Measurements from ENCODE around the gene FBXL17.
A peak's percentile ranks its signal among the peaks of the same experiment; 100 is the strongest.

FBXL17 gene

DNA sequence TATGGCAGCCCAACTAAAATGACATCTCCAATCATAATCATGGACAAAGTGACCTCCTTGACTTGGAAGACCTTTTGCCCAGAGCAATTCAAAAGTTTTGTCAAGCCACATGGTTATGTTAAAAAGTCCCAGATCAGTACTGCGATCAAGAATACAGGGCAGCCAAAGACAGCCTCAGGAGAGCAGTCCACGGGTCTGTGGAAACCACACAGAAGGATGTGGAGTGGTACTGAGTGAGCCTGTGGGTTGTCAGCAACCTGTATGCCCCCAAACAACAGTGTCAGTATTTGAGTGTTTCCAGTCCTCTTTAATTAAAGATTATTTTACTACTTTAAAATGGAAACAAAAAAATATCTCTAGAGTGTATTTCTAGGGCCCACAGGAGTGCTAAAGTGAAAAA lies 365.8 kb downstream of the FBXL17 start:
- Mint-ChIP-seq H3K27ac (no peak overlapping the region), H3K4me1 (ENCODE audit: low read depth) (peaks cover 7% of the 10 kb centered on the region), H3K36me3 (ENCODE audit: low read depth) (no peaks in the 10 kb centered on the region), H3K27me3 (ENCODE audit: low read depth) (no peaks in the 10 kb centered on the region), H3K4me3 (no peak overlapping the region), H3K9me3 (no peaks in the 10 kb centered on the region)
- no peak for DNase-seq (ENCODE audit: low spot score)

DNA sequence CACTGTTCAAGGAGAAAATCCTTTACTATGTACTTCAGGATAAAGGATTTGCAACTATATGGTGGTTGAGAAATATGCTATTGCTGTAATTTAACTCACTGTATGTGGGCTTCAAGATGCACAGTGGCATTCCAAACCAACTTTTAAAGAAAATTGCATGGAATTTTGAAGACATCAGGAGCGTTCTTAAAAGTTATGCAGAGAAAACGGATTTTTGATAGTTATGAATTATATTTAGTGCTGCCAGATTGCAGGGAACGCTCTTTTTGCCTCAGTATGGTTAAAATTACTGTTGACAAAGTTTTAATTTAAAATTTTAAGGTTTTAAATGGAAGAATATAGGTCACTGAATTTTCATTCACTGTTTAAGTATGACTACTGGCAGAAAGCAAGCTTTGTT lies 375.1 kb downstream of the FBXL17 start:
- no peak for DNase-seq (ENCODE audit: low spot score)
- Mint-ChIP-seq H3K27me3 (ENCODE audit: low read depth) (no peaks in the 10 kb centered on the region), H3K36me3 (ENCODE audit: low read depth) (no peaks in the 10 kb centered on the region), H3K4me3 (no peak overlapping the region), H3K9me3 (no peaks in the 10 kb centered on the region), H3K27ac (no peak overlapping the region), H3K4me1 (ENCODE audit: low read depth) (peaks cover 13% of the 10 kb centered on the region)

DNA sequence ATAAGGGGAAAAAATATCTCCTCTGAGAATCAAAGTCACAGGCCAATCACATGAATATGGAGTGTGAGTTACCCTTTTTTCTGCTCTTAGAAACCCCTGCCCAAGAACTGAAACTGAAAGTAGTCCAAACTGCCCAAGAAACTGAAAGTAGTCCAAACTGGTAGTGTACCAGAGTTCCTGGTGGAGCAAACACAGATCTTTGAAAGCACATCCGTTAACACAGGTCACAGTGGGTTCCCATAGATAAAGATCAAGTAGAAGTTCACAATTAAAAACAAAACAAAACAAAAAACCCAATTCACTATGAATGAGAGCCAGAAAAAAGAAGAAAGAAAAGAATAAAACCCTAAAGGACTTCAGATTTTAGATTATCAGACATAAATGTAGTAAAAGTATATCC lies 378.7 kb downstream of the FBXL17 start:
- Mint-ChIP-seq H3K36me3 (ENCODE audit: low read depth) (no peaks in the 10 kb centered on the region), H3K27me3 (ENCODE audit: low read depth) (no peaks in the 10 kb centered on the region), H3K4me1 (ENCODE audit: low read depth) (peaks cover 13% of the 10 kb centered on the region), H3K4me3 (peak overlapping the region; percentile 60), H3K27ac (peak overlapping the region; percentile 77), H3K9me3 (no peaks in the 10 kb centered on the region)
- peak; percentile 10 for DNase-seq (ENCODE audit: low spot score)

DNA sequence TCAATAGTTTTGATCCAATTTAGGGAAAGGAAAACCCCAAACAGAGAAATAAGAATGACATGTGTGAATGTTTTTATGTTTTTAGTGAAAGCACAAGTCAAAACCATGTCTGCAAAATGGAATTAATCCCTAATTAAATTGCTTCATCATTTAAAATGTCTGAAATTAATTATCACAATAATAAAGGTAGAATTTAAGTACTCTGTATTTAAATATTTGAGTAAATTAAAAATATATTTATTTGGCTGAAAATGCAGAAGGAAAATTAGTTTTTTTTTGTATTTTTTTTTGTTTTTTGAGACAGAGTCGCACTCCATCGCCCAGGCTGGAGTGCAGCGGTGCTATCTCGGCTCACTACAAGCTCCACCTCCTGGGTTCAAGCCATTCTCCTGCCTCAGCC lies 380.7 kb downstream of the FBXL17 start:
- Mint-ChIP-seq H3K9me3 (no peaks in the 10 kb centered on the region), H3K4me3 (no peak overlapping the region), H3K27ac (no peak overlapping the region), H3K4me1 (ENCODE audit: low read depth) (peaks cover 16% of the 10 kb centered on the region), H3K27me3 (ENCODE audit: low read depth) (no peaks in the 10 kb centered on the region), H3K36me3 (ENCODE audit: low read depth) (no peaks in the 10 kb centered on the region)
- no peak for DNase-seq (ENCODE audit: low spot score)

DNA sequence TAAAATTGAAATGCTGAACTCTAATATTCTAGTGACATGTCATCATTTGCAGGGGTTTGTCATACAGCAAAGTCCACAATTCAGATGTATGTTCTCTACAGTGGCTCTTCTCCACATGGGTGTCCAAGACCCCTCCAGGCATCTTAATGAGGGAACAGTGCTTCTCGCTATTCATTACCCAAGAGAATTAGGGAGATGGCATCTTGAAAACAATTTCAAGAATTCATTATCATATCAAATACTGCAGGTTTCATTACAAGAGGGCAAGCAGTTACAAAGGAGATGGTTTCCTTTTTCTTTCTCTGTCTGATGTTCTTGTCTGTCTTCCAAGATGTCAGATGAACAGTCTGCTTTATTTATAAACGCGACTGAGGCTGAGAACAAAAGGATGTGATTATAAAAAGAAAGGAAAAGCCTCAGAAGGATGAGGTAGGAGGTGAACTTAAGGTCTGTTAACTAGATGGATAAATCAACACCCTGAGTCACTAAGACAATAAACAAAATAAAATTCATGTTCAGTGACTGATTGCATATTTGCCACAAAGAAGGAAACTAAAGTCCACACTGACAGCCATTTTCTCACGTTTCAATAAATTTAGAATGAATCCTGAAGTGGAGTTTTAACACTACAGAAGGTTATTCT lies 384.4 kb downstream of the FBXL17 start:
- no peaks in the 10 kb centered on the region for H3K36me3 Mint-ChIP-seq (ENCODE audit: low read depth)

DNA sequence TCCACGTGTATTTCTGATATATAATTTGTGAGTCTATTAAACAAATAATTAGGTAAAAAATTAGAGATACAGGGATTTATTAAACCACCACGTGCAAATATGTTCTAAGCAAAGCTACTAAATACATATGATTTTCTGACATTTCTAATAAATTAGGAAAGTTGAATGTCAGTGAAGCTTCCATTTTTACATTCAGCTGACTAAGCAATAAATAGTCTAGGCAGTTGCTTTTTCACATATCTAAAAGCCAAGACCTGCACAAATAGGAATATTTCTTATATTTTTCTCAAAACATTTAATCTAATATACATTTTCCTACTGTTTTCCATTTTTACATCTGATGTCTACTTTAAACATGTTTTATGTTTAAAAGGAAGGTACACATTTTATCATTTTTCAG lies 388.6 kb downstream of the FBXL17 start:
- no peak overlapping the region for H3K4me3 Mint-ChIP-seq
- no peaks in the 10 kb centered on the region for H3K36me3 Mint-ChIP-seq (ENCODE audit: low read depth)
- H3K9me3 Mint-ChIP-seq, result no peaks in the 10 kb centered on the region
- no peak for DNase-seq (ENCODE audit: low spot score)
- no peaks in the 10 kb centered on the region for H3K27me3 Mint-ChIP-seq (ENCODE audit: low read depth)
- H3K27ac Mint-ChIP-seq, result no peak overlapping the region
- H3K4me1 Mint-ChIP-seq (ENCODE audit: low read depth), result peaks cover 15% of the 10 kb centered on the region

More for the DNA sequence above, 384.4 kb downstream of the FBXL17 start:
- H3K9me3 Mint-ChIP-seq, result no peaks in the 10 kb centered on the region
- no peak for DNase-seq (ENCODE audit: low spot score)
- H3K27ac Mint-ChIP-seq, result no peak overlapping the region
- H3K4me3 Mint-ChIP-seq, result no peak overlapping the region
- H3K4me1 Mint-ChIP-seq (ENCODE audit: low read depth), result peaks cover 3% of the 10 kb centered on the region
- H3K27me3 Mint-ChIP-seq (ENCODE audit: low read depth), result no peaks in the 10 kb centered on the region

DNA sequence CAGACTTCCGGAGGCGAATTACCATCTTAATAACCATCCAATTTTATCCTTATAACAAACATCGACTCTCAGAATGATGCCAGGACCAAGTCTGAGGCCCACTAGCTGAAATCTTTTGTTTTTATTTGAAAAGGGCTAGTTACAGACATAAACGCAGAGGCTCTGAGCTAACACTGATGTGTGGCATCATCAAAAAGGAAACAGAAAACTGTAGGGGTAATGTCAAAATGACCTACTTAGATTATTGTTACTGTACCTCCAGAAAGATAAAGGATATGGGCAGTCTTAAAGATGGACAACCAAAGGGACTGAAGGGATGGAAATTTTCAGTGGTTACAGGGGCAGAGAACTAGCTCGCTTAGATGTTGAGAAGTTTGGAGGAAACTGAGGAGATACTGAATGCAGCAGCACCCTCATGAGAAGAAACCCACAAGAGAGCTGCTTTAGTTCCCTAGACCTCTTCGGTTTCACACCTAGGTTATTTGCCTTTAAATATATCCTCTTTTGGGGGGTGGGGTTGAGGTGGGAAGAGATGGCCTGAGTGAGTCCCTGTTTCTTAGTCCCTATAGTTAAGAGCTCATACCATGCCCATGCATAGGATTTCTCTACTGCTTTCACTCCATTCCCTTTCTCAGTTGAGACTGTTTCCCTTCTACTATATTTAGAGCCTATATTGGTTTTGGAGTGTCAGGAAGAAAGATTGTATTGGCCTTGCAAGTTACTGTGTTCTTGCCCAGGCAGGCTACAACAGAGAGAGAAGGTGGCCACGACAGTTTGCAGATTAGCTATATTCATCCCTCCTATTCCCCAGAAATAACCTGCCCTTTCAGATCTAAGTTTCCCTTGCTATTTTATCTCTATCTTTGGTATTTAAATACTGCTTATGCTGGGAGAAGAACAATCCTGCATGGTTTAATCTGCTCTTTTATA lies 390.8 kb downstream of the FBXL17 start:
- H3K27me3 Mint-ChIP-seq (ENCODE audit: low read depth), result no peaks in the 10 kb centered on the region
- peaks cover 13% of the 10 kb centered on the region for H3K4me1 Mint-ChIP-seq (ENCODE audit: low read depth)
- DNase-seq (ENCODE audit: low spot score), result no peak
- no peaks in the 10 kb centered on the region for H3K36me3 Mint-ChIP-seq (ENCODE audit: low read depth)
- no peaks in the 10 kb centered on the region for H3K9me3 Mint-ChIP-seq
- peak overlapping the region; percentile 22 for H3K27ac Mint-ChIP-seq
- H3K4me3 Mint-ChIP-seq, result no peak overlapping the region

DNA sequence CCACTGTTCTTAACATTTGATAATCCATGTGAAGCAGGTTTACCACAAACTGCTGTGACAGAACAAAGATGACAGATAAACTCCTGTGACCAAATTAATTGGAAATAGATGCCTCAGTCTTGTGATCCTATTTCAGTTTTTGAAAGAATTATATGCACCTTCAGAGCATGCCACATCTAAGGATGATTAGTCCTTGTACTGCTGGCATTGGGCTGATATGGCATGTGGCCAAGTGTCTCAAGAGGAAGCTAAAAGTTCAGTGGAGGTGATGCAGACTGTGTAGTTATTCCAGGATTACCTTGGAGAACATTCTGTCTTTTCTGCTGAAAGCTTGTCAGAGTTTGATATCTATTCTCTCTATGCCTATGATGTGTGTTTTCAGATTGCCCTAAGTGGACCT lies 396.8 kb downstream of the FBXL17 start:
- peaks cover 32% of the 10 kb centered on the region for H3K4me1 Mint-ChIP-seq (ENCODE audit: low read depth)
- H3K27me3 Mint-ChIP-seq (ENCODE audit: low read depth), result peaks cover 4% of the 10 kb centered on the region
- H3K9me3 Mint-ChIP-seq, result no peaks in the 10 kb centered on the region
- H3K36me3 Mint-ChIP-seq (ENCODE audit: low read depth), result no peaks in the 10 kb centered on the region
- H3K4me3 Mint-ChIP-seq, result no peak overlapping the region
- no peak for DNase-seq (ENCODE audit: low spot score)
- no peak overlapping the region for H3K27ac Mint-ChIP-seq

DNA sequence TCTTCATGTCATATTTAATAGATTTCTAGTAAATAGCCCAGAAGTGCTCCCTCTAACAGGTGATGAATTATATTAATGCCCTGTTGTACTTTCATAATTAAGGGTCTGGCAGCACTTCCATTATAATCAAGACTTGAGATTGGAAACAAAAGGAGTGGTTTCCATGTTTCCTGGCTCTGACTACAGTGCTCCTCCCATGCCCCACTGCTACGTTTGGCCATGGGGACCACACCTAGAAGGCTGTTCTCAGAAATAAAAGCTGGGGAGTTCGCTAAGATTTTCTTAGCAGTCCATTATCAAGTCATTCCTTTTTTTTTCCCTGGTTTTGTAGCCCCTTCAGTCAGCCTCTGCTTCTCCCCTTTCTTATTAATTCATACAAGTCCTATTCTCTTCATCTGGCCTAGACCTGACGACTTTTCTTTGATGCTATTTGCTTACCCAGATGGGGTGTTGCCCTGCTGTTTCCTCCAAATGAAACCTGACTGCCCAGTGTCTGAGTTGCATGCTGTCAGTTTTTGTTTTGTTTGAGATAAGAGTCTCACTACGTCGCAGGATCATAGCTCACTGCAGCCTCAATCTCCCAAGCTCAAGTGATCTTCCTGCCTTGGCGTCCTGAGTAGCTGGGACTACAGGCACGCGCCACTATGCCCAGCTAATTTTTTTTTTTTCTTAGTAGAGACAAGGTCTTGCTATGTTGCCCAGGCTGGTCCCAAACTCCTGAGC lies 399.0 kb downstream of the FBXL17 start:
- Mint-ChIP-seq H3K27ac (no peak overlapping the region), H3K4me1 (ENCODE audit: low read depth) (peaks cover 45% of the 10 kb centered on the region), H3K9me3 (no peaks in the 10 kb centered on the region), H3K27me3 (ENCODE audit: low read depth) (peaks cover 4% of the 10 kb centered on the region), H3K4me3 (no peak overlapping the region), H3K36me3 (ENCODE audit: low read depth) (peaks cover 3% of the 10 kb centered on the region)
- DNase-seq (ENCODE audit: low spot score), result no peak

DNA sequence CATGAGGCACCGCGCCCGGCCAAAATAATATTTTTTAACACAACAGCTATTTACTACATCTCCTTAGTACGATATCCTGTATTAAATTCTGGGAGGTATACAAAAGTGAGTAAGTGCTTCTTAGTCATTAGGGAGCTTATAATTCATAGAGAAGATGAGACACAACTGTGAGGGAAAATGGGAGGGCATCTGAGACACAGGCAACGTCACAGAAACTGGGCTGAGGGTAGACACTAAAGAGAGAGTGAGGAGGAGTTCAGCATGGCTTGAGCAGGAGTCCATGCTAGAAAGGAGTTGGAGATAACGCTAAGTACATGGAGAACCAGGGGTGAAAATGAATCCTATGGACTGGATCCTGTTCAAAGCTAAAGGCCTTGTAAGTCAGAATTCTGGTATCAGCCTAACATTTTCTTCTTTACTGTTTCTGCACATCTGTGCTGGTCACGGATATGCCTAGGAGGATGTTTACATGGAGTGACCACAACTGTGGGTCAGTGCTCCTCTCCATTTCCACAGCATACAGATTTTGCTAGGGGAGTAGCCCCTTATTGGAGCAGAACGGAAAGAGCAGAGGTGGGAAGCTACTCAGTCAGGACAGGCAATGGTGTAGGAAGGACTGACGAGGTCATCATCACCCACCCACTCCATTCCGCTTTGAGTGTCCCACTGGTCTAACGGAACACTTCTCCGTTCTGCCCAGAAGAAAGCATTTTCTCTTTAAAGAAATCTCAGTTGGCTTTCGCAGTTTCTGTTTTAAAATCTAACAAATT lies 400.8 kb downstream of the FBXL17 start:
- Mint-ChIP-seq H3K4me1 (ENCODE audit: low read depth) (peaks cover 53% of the 10 kb centered on the region), H3K27ac (peak overlapping the region; percentile 3), H3K4me3 (no peak overlapping the region), H3K27me3 (ENCODE audit: low read depth) (peaks cover 4% of the 10 kb centered on the region), H3K36me3 (ENCODE audit: low read depth) (peaks cover 3% of the 10 kb centered on the region), H3K9me3 (no peaks in the 10 kb centered on the region)
- DNase-seq (ENCODE audit: low spot score), result no peak

DNA sequence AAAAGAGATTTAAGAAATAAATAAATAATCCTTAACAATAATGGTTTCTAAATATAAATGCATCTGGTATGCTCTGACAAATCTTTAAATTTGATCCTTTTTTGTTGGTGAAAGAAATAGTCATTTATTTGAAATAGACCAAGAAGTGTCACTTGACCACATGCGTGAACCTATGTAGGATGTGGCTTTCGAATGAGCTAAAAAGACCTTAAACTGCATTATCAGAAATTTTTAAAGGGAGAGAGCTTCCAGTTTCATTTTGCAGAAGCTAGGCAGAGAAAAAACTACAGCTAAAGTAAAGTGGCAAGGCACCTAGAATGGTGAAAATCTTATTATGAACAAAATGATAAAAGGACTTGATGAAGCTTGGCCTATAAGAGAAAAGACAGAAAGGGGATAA lies 402.0 kb downstream of the FBXL17 start:
- H3K9me3 Mint-ChIP-seq, result no peaks in the 10 kb centered on the region
- no peak for DNase-seq (ENCODE audit: low spot score)
- no peaks in the 10 kb centered on the region for H3K27me3 Mint-ChIP-seq (ENCODE audit: low read depth)
- H3K36me3 Mint-ChIP-seq (ENCODE audit: low read depth), result peaks cover 3% of the 10 kb centered on the region
- peaks cover 46% of the 10 kb centered on the region for H3K4me1 Mint-ChIP-seq (ENCODE audit: low read depth)
- H3K27ac Mint-ChIP-seq, result peak overlapping the region; percentile 50
- peak overlapping the region; percentile 47 for H3K4me3 Mint-ChIP-seq

DNA sequence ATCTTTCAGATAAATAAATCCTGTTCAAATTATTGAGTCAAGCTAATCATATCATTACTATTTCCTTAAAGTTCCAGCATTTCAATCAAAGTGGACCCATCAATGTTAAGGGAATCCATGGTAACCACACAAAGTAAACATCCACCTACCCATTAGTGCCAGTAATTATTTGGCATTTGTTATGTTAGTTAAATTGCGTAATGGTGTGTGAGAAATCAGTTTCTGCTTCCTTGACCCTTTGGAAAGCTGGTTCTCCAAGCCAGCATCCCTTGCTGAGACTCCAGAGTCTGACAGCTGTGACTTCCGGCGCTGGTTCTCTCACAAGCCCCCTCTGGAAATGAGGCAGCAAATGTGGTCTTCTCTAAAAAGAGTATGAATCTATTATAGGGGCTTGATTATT lies 402.6 kb downstream of the FBXL17 start:
- no peak for DNase-seq (ENCODE audit: low spot score)
- H3K9me3 Mint-ChIP-seq, result no peaks in the 10 kb centered on the region
- no peak overlapping the region for H3K27ac Mint-ChIP-seq
- peaks cover 3% of the 10 kb centered on the region for H3K36me3 Mint-ChIP-seq (ENCODE audit: low read depth)
- H3K4me3 Mint-ChIP-seq, result peak overlapping the region; percentile 3
- H3K27me3 Mint-ChIP-seq (ENCODE audit: low read depth), result no peaks in the 10 kb centered on the region
- peaks cover 43% of the 10 kb centered on the region for H3K4me1 Mint-ChIP-seq (ENCODE audit: low read depth)

DNA sequence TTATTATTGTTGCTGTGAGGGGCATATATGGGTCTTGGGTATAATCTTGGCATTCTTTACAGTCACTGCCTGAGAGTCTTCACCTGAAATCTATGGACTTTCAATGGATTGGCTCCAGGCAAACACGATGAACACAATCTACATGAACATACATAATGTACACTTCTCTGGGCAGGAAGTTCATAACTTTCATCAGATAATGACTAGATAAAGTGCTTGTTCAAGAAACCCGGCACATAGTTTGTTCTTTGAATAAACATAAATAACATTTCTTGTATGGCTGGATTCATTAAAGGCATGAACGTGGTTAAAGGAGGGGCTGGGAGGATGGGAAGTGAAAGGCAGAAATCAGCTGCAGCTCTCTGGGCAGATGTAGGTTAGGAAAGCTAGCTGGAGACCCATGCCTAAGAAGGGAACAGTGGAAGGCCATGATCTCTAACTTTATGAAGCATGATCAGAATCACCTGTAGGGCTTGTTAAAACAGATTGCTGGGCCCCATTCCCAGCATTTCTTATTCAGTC lies 404.3 kb downstream of the FBXL17 start:
- no peak for DNase-seq (ENCODE audit: low spot score)
- H3K27me3 Mint-ChIP-seq (ENCODE audit: low read depth), result no peaks in the 10 kb centered on the region
- no peaks in the 10 kb centered on the region for H3K9me3 Mint-ChIP-seq
- H3K27ac Mint-ChIP-seq, result peak overlapping the region; percentile 29
- peak overlapping the region; percentile 7 for H3K4me3 Mint-ChIP-seq
- H3K4me1 Mint-ChIP-seq (ENCODE audit: low read depth), result peaks cover 37% of the 10 kb centered on the region
- peaks cover 3% of the 10 kb centered on the region for H3K36me3 Mint-ChIP-seq (ENCODE audit: low read depth)
